Vagina (tissue), 2 donors: ENCODE results near the gene TIMP2. TPM values are rescaled to one million over a fixed set of nuclear protein-coding genes. Genes with fewer than 3 reads are reported as not detected.
"Not testable (repeated sequence)": the region's sequence is repeated elsewhere in the genome, so short reads cannot be mapped to it uniquely, and the experiment has no call there.

Experiments used
- DNase-seq, 2 donors: peaks; one replicate each; pipeline ENCODE4 v3.0.0-alpha.2; 2017; ENCODE audit errors: extremely low spot score in 2 of 2
- H3K27ac ChIP-seq: fragments of 200-600 bp; sonication (generic); one replicate; pipeline ENCODE4 v1.5.1; 2019
- H3K27me3 ChIP-seq: fragments of 200-600 bp; sonication (generic); one replicate; pipeline ENCODE4 v1.5.1; 2019
- H3K36me3 ChIP-seq, 2 donors: fragments of 200-600 bp; sonication (generic); one replicate each; pipeline ENCODE4 v1.5.1; 2017 to 2019
- H3K4me1 ChIP-seq: fragments of 200-600 bp; sonication (generic); one replicate; pipeline ENCODE4 v1.5.1; 2019
- H3K4me3 ChIP-seq, 2 donors: fragments of 200-600 bp; sonication (generic); 1 replicate in 1 of 2; 2 replicates in 1 of 2; pipeline ENCODE4 v1.5.1; 2016 to 2019
- H3K9me3 ChIP-seq: fragments of 200-600 bp; sonication (generic); one replicate; pipeline ENCODE4 v1.5.1; 2019
- CTCF ChIP-seq, 3 experiments: fragments of 450-650 bp in 2 of 3; fragments of 200-600 bp in 1 of 3; sonication (generic) in 1 of 3; IDR thresholded peaks; one replicate each; pipeline ENCODE4 v1.5.1; 2017 to 2019; ENCODE audit warnings: antibody characterized with exemption in 3 of 3, mild to moderate bottlenecking in 2 of 3, moderate library complexity in 2 of 3
- POLR2A ChIP-seq, 2 donors: fragments of 450-650 bp; IDR thresholded peaks; one replicate each; pipeline ENCODE4 v1.6.1; 2017; ENCODE audit warnings: antibody characterized with exemption in 2 of 2, mild to moderate bottlenecking in 2 of 2, moderate library complexity in 2 of 2
- POLR2AphosphoS5 ChIP-seq, 2 donors: sonication (generic); formaldehyde crosslinking; IDR thresholded peaks; one replicate each; pipeline ENCODE4 v1.9.0; 2017; ENCODE audit warnings: antibody characterized with exemption in 2 of 2, mild to moderate bottlenecking in 2 of 2, low read depth in 1 of 2; ENCODE audit not compliant: insufficient read depth in 1 of 2
- intact Hi-C: fragments of 100-400 bp; cut with DNase I; formaldehyde crosslinking; loops from one replicate; pipeline ENCODE4 v1.15.1; 2023
- total RNA-seq: library from RNA; depleted of rRNA; stranded (reverse); fragments of >200 nt; gene quantifications from one replicate; pipeline ENCODE4 v1.2.3, GENCODE V29; 2016

TIMP2 gene
- total RNA-seq, 1 donor from 2014 or later, result 181 TPM

GRCh38 chr17:78878871-78879527 is 46.2 kb downstream of the TIMP2 start:
- H3K9me3 ChIP-seq, result no peaks in the 10 kb centered on the region
- no peak for DNase-seq
- H3K36me3 ChIP-seq, result no peaks in the 10 kb centered on the region
- H3K27ac ChIP-seq, result peak overlapping the region; percentile 99
- intact Hi-C loops, result no loop called here
- no peak for TF ChIP-seq POLR2AphosphoS5 (IDR thresholded peaks at IDR 0.05; ENCODE audit: insufficient read depth in 1 of 2, low read depth in 1 of 2)
- no peak for TF ChIP-seq CTCF (IDR thresholded peaks at IDR 0.05)
- TF ChIP-seq POLR2A (IDR thresholded peaks at IDR 0.05), result no peak
- H3K4me3 ChIP-seq, result peak overlapping the region in 1 of 2 donors; percentile 36
- peaks cover 94% of the 10 kb centered on the region for H3K4me1 ChIP-seq
- no peaks in the 10 kb centered on the region for H3K27me3 ChIP-seq

GRCh38 chr17:78878261-78878660 is 46.9 kb downstream of the TIMP2 start:
- TF ChIP-seq POLR2AphosphoS5 (IDR thresholded peaks at IDR 0.05; ENCODE audit: insufficient read depth in 1 of 2, low read depth in 1 of 2), result no peak
- no peak for TF ChIP-seq CTCF (IDR thresholded peaks at IDR 0.05)
- no peak for TF ChIP-seq POLR2A (IDR thresholded peaks at IDR 0.05)
- peak overlapping the region; percentile 99 for H3K27ac ChIP-seq
- DNase-seq, result no peak
- H3K9me3 ChIP-seq, result no peaks in the 10 kb centered on the region
- H3K4me3 ChIP-seq, result no peak overlapping the region
- intact Hi-C loops, result no loop called here
- peaks cover 0 to 2% of the 10 kb centered on the region in 2 donors for H3K36me3 ChIP-seq
- peaks cover 94% of the 10 kb centered on the region for H3K4me1 ChIP-seq
- H3K27me3 ChIP-seq, result no peaks in the 10 kb centered on the region

GRCh38 chr17:78876954-78877517 is 48.2 kb downstream of the TIMP2 start:
- intact Hi-C loops, result not testable (repeated sequence)

GRCh38 chr17:78876094-78876597 is 49.0 kb downstream of the TIMP2 start:
- peaks cover 0 to 13% of the 10 kb centered on the region in 2 donors for H3K36me3 ChIP-seq
- TF ChIP-seq CTCF (IDR thresholded peaks at IDR 0.05) (no peak), POLR2AphosphoS5 (IDR thresholded peaks at IDR 0.05; ENCODE audit: insufficient read depth in 1 of 2, low read depth in 1 of 2) (no peak), POLR2A (IDR thresholded peaks at IDR 0.05) (no peak)
- H3K9me3 ChIP-seq, result no peaks in the 10 kb centered on the region
- H3K27me3 ChIP-seq, result no peaks in the 10 kb centered on the region
- no peak overlapping the region for H3K4me3 ChIP-seq
- intact Hi-C loops, result no loop called here
- peaks cover 79% of the 10 kb centered on the region for H3K4me1 ChIP-seq
- peak overlapping the region; percentile 63 for H3K27ac ChIP-seq
- no peak for DNase-seq

More at GRCh38 chr17:78876954-78877517, 48.2 kb downstream of the TIMP2 start:
- H3K9me3 ChIP-seq, H3K27me3 ChIP-seq, DNase-seq, H3K4me3 ChIP-seq: not testable (repeated sequence)
- Histone ChIP-seq H3K36me3 (peaks cover 0 to 13% of the 10 kb centered on the region in 2 donors), H3K27ac (peak overlapping the region; percentile 63), H3K4me1 (peaks cover 88% of the 10 kb centered on the region)

- Histone ChIP-seq H3K27ac (peak overlapping the region; percentile 63), H3K4me3 (no peak overlapping the region), H3K27me3 (no peaks in the 10 kb centered on the region), H3K4me1 (peaks cover 73% of the 10 kb centered on the region), H3K36me3 (peaks cover 0 to 18% of the 10 kb centered on the region in 2 donors), H3K9me3 (no peaks in the 10 kb centered on the region)
- DNase-seq, result no peak
- TF ChIP-seq CTCF (IDR thresholded peaks at IDR 0.05) (no peak), POLR2A (IDR thresholded peaks at IDR 0.05) (no peak), POLR2AphosphoS5 (IDR thresholded peaks at IDR 0.05; ENCODE audit: insufficient read depth in 1 of 2, low read depth in 1 of 2) (no peak)
- intact Hi-C loops, result no loop called here
Observed at GRCh38 chr17:78875363-78876093, 49.7 kb downstream of the TIMP2 start.
